SHP77 treated with DMSO at 0.1 percent for 48 hours (cell line): Measurements from ENCODE around the gene INSYN1.
"Not testable (repeated sequence)": the region's sequence is repeated elsewhere in the genome, so short reads cannot be mapped to it uniquely, and the experiment has no call there.

Source experiments
- DNase-seq: peaks from one replicate; lab custom pipeline; 2025; lab: John Stamatoyannopoulos, UW

Gene INSYN1, protein sequence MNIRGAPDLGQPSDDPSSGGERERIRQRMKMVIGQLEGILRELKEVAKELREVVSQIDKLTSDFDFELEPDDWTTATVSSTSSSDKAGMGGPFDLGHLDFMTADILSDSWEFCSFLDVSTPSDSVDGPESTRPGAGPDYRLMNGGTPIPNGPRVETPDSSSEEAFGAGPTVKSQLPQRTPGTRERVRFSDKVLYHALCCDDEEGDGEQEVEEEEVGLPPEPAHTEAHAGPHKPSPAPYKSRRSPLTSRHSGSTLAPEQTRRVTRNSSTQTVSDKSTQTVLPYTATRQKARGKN

DNA sequence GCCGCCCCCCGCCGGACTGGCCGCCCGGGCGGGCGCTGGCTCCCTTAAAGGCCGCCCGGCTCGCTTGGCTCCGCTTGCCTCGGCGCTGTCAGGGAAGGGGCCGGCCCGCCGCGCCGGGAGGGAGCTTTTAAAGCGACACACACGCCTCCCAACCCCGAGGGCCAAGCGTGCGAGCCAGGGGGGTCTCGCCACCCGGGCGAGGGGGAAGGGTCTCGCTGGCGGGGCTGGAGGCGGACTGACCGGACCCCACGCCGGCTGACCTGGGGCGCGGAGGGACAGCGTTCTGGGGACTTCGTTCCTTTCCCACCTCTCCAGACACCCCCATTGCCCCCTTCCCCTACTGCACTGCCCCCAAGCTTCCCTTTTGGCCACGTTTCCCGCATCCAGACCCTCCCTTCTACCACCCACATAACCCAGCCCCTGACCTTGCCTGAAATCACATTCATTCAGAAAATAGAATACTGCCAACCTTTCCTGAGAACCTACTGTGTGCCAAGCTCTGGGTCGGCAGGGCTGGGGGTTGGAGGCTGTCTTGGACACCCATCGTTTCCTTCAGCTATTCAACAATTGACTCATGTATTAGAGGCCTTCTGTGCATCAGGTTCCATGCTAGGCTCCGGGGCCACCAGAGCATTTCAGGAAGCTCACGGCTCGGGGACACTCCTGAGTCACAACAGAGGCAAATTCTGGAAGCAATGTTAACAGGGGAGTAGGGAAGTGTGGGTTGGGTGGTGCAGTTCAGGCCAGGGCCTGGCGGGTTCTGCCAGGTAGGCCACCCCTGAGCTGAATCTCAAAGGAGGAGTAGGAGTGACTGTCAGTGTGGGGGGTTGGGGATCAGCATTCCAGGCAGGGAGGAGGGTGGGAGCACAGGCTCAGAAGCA, at the start of gene INSYN1:
Gene INSYN1 (minus strand): TSS at position 102 of the 881 bp plus-strand sequence. CDS start 2,221 bp downstream, outside the sequence.
- DNase-seq = no peak

DNA sequence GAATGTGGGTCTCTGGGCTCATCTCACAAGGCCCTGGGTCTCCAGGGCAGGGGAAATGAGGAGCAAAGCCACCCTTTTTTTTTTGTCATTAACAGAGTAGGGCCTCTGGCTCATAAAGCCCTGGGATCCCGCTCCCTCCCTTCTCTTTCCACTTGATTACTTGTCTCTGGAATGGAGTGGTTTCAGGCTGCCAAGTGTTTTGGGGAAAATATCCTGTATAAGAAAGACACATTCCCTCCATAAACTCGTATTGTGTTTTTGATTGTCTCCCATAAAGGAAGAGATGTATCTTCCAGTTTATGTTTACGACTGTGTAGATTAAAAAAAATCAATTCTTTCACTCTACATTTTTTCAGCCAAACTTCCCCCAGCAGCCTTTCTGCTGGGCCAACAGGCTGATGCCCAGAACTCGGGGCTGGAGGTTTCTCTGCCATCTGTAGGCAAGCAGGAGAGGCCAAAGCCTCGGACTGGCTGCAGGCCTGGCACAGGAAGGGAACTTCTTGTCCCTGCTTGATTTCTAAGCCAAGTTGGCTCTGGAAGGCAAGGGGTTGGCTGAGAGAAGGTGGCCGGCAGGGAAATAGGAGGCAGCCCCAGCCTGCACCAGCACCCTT, 49.4 kb upstream of the INSYN1 start:
- no peak for DNase-seq

DNA sequence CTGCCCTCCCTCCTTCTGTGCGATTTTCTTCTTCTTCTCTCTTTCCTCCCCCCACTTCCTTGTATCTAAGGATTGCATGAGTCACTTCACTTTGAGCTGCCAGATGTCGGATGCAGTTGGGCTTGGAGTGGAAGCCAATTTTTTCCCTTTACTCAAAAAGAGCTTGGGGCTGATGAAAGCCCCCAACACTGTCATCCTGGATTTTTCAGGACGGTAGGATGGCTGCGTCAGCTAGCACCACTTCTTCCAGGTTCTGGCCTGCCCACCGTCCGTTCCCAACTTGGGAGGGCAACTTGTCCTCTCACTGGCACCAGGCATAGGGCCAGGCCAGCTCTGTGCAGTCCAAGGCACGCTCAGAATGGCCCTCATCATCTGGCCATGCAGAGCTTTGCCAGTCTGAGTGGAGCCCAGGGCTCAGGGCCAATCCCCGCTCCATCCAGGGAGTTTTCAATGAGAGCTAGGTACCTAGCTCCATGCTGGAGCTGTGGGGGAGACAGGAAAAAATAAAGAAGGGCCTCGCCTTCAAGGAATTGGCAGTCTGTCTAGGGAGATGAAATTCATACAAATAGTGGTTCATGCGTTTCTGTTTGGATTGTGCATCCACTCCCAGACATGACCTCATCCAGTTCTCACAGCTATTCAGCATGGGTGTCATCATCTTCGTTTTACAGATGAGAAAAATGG, 47.7 kb upstream of the INSYN1 start:
- no peak for DNase-seq

DNA sequence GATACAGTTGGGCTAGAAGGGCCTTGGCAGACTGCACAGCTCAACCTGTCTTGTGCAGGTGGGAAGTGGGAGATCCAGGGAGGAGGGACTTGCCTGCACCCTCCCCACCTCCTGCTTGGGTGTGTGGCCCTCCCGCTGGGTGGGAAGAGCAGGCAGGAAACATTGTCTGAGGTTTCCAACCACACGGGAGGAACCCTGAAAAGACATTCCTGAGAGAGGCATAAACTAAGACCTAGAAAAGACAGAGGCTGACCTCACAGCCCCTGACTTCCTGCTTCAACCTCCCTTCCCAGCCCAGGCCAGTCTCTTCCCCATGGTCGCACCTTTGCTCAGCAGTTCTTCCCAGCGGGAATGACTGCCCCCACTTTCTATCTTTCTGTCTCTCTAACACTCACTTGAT, 46.3 kb upstream of the INSYN1 start:
- DNase-seq = no peak

DNA sequence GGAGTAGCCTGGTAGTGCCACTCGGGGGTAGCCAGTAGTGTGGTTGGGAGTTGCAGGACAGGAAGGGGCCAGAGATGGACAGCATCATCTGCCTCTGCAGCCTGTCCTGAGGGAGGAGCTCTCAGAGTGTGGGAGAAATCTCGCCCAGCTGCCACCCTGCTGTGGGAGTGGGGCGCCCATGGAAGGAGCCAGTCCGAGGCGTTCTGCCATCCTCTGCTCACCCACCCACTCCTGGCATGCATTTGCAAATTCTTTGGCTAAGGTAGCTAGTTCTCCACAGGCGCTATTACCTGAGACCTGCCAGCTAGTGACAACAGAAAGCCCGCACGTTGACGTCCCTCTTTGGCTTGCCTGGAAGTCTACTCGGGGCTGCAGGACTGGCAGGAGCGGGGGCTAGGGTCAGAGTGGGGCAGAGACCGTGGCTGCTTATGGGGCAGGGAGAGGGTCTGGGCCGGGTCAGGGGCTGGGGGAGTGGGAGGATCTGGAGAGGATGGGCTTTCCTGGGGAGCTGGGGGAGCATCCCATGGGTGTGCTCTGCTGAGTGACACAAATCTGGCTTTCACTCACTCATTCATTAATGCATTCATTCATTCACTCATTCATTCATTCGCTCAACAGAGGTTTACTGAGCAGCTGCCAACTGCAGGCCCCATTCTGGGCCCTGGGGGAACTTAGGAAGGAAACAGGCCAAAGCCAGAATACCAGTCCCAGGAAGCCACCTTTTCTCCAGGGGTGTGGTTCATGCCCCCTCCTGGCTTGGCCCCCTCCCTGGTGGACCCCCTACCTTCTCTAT, 44.4 kb upstream of the INSYN1 start:
- no peak for DNase-seq

DNA sequence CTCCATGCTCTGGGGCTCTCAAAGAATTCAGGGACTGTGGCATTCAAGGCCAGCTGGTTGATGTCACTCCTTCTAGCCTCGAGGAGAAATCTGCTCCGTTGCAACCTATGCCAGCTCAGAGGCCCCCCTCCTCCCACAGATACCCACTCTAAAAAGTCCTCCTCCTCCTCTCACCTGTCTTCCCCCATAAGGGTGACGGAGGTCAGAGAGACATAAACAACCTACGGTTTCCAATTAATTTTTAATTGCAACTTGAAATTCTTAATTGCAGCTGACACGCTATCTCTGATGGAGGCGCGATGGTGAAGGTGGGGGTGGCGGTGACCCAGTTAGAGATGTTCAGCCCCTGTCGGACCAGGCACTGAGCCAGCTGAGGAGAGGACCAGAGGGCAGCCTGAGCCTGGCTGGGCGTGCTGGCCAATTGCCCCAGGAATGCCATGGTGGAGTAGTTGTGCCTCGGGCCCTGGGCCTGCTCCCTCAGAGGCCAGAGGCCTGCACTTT, 43.2 kb upstream of the INSYN1 start:
- DNase-seq = no peak

DNA sequence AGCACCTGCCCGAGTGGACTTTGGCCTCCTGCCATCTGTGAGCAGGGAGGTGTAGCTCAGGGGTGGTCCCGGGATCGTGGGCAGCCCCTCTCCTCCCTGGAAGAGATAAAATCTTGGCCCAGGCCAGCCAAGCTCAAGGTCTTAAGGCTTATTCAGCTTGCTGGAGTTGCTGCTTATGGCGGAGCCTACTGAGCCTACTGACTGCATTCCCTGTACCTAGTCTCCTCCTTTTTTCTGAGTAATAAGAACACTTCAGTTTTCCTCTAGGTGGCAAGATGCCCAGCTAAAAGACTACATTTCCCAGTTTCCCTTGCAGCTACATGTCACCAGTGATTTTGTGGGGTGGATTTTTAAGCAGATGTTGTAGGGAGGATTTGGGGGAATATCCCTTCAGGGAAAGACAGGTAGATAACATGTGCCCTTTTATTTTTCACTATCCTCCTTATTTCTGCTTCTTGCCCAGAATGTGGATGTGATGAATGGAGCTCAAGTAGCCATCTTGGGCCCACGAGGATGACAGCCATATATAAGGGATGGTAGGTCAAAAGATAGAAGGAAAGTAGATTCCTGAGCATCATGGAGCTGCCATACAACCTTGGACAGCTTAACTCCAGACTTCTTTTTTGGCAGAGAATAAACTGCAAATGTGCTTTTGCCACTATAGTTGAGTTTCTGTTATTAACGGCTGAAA, 41.4 kb upstream of the INSYN1 start:
- DNase-seq = no peak

DNA sequence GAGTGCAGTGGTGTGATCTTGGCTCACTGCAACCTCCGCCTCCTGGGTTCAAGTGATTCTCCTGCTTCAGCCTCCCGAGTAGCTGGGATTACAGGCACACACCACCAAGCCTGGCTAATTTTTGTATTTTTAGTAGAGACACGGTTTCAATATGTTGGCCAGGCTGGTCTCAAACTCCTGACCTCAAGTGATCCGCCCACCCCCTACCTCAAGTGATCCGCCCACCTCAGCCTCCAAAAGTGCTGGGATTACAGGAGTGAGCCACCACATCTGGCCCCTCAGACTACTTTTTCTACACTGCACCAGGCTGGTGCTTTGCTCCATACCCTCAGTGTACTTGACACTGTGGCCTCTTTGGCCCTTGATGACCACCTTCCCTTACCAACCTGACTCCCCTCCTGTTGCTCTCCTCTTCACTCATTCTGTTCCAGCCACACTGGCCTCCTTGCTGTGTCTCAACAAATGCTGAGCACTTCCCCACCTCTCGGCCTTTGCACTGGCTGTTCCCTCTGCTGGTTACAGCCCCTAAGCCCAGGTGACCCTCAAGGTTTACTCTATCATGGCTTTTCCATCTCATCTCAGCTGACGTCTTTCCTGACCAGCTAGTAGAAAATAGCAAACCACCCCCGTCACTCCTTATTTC, 39.9 kb upstream of the INSYN1 start:
- not testable (repeated sequence) for DNase-seq

DNA sequence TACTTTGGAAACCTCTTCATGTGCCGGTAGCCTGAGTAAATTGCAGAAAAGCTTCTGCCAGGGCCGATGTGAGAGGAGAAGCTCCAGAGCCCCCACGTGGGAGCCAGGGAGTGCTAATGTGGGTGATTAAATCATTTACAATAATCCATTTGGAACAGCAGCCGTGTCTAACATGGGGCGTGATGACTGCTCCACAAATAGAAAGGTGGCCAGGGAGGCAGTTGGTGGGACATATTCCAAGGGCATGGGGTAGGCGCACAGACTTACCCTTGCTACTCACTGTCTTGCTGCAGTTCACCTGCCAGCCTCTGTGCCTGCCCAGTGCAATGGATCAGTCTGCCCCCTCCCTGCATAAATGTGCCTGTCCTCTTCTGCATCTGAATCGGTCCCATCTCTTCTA, 39.3 kb upstream of the INSYN1 start:
- no peak for DNase-seq

DNA sequence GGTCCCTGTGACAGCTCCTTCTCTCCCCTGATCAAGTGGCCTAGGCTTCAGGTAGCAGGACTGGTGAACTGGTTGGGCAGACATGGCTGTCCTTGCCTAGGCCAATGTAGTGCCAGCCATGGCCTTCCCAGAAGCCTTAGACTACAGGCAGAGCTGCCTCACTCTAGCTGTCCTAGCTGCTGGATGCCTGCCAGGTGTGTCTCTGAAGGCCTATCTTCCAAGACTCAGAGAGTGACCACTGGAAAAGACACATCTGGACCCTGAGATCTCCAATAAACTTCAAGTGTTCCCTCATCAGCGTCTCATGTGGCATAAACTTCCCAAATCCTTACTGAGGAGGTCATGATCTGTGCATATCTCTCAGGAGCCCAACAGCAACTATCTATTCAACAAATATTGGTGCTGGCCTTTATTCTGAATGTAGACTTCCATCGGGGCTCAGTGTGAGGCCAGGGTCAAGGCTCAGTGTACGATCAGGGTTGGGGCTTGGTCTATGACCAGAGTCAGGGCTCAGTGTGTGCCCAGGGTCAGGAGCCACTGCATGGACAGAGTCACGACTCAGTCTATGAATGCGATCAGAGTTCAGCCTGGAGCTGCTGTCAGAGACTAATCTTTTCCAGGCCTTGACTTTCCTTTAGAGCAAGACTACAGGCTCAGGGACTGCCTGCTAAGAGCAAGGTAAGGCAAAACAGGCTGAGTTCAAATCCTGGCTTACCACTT, 36.5 kb upstream of the INSYN1 start:
- no peak for DNase-seq

DNA sequence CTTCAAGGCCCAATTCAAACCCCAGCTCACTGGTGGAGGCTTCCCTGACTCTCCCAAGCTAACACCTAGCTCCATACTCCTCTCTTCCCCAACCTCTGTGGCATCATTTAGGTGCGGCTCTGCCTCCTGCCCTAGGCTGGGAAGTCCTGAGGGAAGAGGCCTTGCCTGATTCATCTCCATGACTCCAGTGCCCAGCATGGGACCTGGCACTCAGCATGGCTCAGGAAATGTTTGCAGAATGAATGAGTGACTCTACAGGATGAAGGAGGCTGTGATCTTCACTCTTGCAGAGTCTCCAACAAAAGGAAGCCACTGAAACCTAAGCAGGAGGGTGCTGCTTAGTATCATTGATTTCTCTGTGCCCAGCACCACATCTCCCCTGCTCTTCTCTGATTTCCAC, 34.5 kb upstream of the INSYN1 start:
- no peak for DNase-seq

DNA sequence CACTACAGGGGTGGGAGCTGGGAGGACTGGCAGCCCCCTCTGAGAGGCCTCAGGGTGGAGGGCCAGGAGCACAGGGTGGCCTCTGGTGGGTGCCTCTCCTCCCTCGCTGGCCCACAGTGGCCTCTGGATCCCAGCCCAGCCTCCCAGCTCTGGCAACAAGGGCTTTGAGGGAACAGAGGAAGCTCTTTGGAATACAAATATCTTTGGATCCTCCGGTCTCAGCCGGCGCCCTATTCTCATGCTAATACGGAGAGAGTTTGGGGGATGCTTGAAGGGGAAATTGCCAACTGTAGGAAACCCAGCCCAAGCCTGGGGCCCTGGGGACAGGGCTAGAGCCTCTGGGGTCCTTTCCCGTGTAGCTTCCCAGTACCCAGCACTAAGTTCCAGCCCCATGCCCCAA, 33.4 kb upstream of the INSYN1 start:
- DNase-seq = no peak

DNA sequence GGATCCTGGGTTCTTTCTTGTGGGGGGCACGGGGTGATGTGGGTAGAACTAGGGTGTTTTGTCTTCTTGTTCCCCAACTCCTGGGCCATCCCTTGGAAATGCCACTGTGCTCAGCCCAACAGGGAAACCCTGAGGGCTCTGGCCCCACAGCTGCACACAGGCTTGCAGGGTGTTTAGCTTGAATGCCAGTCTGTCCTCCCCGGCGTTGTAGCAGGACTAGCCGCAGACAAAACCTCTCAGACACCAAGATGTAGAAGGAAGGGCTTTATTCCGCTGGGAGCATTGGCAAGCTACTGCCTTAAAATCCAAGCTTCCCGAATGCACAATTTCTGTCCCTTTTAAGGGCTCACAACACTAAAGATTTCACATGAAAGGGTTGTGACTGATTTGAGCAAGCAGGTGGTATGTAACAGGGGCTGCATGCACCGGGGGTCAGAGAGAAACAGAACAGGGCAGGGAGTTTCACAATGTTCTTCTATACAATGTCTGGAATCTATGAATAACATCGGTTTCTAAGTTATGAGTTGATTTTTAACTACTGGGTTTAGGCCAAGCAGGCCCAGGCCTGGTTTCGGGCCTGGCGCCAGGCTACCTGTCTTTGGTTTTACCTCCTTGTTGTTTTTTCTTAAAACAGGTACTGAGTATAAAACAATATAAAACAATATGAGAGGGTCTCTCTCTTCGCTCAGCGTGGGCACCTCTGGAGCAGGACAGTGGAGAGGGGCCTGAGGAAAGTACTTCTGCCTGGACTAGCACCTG, 32.3 kb upstream of the INSYN1 start:
- not testable (repeated sequence) for DNase-seq

DNA sequence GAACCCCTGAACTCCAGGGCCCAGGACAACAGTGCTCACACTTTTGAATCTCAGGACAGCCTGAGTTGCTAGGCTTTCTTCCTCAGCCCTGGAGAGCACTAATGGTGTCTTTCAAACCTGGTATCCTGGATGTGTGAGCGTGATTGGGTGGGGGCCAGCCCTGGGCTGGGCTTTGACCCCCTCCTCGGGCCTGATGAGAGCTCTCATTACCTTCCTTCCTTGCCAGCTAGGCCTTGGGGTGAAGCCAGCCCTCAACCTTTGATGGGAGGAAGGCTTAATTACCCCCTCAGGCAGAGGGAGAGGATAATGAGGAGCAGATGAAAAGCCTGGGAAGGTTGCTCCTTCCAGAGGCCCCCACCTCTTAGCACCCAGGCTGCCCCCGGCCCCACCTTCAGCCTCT, 31.1 kb upstream of the INSYN1 start:
- DNase-seq = no peak

DNA sequence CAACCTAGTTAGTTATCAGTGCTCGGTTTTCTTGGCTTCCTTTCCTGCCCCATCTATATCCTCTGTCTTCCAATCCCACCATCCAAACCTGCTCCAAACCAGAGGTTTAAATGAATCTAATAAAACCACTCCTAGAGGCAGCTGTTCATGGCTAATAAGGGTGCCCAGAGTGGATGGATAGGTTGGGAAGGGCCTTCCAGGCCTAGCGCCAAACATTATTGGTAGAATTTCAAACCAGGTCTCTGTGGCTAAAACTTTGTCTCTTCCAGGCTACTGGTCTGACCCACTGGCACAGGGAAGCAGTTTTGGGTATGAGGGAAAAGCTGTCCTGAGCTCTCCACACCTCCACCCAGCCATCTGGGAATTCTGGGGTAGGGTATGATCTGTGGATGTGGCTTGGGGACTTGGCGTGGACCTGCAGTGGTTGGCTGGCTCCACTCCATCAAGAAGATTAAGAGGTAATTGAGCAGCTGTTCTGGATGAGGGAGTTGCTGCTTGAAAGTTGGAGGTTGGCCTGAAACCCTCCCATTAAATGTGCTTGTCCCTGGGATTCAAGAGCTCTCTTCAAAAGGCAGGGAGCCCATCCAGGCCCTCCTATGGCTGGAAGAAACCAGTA, 29.3 kb upstream of the INSYN1 start:
- no peak for DNase-seq

DNA sequence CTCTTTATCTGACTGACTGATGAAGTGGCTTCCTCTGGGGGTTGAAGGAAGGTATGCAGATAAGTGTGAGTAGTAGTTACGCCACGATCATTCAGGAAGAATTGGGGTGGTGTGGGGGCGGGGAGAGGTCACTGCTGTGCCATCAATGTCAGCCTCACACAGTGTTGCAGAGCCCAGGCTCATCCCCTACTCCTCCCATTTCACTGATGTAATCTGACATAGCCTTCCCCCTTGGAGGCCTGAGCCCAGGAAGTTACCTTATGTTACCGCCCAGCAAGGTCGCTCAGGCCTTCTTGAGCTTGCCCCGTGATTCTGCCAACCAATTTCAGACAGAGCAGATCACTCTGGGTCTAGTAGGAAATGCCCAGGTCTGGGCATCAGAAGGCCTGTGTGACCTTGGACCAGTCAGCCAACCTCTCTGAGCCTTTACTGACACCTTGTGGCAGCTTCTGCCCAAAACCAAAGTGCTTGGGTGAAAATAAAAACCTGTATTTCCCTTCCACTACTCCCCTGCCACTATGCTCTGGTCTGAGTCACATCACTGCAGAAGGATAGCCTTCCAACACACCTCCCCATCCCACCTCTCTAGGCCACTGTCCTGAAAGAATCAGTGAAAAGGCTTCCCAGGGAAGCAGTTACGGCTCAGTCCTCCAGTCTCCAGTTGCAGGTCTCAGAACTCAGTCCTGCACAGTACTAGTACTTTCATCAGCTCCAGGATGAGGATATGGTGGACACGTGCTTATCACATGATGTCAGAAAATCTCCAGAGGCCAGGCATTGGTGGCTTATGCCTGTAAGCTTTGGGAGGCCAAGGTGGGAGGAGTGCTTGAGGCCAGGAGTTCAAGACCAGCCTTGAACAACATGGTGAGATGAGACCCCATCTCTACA, 28.1 kb upstream of the INSYN1 start:
- no peak for DNase-seq

DNA sequence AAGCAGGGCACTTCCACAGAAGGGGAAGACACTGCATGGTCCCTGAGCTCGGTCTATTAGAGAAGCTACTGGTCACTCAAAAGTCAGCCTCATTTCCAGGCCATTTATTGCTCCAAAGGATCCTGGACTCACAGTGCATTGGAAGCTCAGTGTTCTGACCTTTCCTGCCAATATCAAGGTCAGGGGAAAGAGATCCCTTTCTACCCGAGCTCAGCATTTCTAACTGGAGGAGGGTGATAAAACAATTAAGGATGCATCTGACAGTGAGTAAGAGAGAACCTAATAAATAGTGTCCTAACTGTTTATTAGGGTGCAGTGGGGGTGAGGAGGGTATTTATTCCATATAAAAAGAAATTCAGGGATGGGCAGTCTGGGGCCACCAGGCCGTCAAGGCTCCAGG, 26.8 kb upstream of the INSYN1 start:
- DNase-seq = no peak
